ENCODE results near the gene CYP3A5.

Gene CYP3A5

GRCh38 chr7:99615989-99616358 lies 63.8 kb downstream of the CYP3A5 start:
- DNase-seq (ENCODE audit: low read depth) = no peak

DNA sequence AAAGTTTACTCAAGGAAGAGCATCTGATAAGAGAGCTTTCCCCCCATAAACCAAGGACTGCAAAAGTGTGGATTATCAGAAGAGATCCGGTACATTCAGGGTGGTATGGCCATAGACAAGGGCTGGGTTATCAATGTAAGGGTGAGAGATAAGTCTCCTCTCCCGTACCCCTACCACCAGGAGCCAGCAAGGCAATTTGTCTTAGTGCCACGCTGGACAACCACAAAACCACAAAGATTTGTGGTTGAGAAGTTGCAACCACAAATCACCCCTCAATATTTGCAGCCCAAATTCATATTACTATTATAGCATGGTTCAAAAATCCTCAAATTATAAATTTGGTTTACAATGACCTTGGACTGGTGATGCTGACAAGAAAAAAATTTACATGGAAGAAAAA lies 65.3 kb downstream of the CYP3A5 start:
- DNase-seq (ENCODE audit: low read depth) = no peak

DNA sequence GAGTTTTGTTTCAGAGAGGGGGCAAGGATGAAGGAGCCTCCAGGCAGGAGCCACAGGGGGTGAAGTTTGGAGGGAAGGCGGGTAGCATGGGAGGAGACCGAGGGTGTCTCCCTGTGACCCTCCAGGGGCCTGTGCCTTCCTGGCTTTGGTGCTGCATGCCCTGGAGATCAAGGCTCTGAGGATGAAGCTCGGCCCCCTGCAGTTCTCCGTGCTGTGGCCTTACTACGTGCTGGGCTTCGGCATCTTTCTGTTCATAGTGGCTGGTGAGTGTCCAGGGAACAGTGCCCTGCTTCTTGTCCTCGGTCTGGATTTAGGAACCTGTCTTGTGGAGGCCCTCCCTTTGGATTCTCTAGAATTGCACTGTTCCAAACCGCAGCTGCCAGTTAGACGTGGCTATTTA lies 72.2 kb downstream of the CYP3A5 start:
- DNase-seq (ENCODE audit: low read depth) = no peak

- DNase-seq (ENCODE audit: low read depth) = no peak
These were observed 73.3 kb downstream of the CYP3A5 start for GRCh38 chr7:99606531-99606930.

DNA sequence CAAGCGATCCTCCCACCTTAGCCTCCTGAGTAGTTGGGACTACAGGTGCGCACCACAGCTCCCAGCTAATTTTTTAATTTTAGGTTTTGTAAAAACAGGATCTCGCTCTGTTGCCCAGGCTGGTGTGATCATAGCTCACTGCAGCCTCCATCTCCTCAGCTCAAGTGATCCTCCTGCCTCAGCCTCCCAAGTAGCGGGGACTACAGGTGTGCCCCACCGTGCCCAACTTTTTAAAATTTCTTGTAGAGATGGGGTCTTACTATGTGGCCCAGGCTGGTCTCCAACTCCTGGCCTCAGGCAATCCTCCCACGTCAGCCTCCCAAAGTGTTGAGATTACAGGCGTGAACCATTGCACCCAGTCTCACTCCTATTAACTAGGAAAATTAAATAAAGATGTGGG lies 74.3 kb downstream of the CYP3A5 start:
- DNase-seq (ENCODE audit: low read depth) = no peak

DNA sequence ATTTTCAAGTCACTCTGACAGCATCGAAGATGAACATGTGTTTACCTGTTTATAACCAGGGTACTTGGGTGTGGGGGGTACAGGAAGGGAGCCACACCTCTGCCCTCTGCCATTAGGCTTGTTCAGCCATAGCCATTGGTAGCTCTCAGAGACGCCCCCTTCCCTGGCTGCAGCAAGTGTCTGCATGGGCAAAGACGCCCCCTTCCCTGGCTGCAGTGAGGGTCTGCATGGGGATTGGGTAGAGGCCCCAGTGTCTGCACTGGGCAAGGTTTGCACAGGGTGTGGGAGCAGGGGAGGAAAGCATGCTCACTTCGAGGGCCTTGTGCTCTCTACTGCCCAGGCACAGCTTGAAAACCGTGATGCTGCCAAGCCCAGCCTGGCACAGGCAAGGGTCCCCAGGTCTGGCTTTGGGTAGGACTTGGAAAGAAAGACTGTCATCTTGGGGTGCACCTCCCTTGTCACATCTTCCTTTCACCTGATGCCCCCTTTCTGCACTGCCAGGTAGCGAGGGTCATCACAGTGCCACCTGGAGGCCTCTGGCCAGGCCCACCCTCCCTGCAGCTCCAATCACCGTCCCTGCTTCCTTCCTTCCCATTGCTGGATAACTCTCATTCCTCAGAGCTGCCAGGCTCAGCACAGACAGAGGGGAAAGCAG lies 78.0 kb downstream of the CYP3A5 start:
- DNase-seq (ENCODE audit: low read depth) = no peak

- no peak for DNase-seq (ENCODE audit: low read depth)
These were observed 80.0 kb downstream of the CYP3A5 start for GRCh38 chr7:99599836-99600235.
